ENCODE measurements around the gene BCL10.

DNA sequence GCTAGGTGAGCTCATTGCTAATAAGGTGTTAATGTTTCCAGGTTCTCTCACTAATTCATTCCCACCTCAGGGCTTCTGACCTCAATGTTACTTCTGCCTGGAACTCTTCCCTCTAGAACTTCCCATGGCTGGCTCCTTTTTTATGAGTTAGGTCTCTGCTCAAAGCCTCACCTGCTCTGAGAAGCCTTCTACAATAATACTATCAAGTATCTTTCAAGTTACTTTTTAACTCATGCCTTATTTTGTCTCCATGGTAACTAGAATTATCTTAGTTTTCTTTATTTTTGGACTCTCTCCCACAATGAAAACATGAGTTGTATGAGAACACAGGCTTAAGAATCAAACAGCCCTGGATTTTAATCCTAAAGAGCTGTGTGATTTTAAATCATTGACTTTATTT lies 13.4 kb downstream of the BCL10 start:
- TF ChIP-seq, protein P1, sequence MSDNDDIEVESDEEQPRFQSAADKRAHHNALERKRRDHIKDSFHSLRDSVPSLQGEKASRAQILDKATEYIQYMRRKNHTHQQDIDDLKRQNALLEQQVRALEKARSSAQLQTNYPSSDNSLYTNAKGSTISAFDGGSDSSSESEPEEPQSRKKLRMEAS (IDR thresholded peaks at IDR 0.05), result no peak
- no peak for TF ChIP-seq EP300 (IDR thresholded peaks at IDR 0.05; ENCODE audit: borderline replicate concordance)
